H1 (cell line): Measurements from ENCODE around the gene GEMIN7. TPM values are rescaled to one million over a fixed set of nuclear protein-coding genes. Genes with fewer than 3 reads are reported as not detected.

Experiments
- CTBP2 ChIP-seq: IDR thresholded peaks from 2 replicates; pipeline ENCODE4 v1.7.0; 2011; ENCODE audit warnings: borderline replicate concordance, mild to moderate bottlenecking, moderate library complexity, mixed read lengths, low read length; ENCODE audit not compliant: insufficient read depth, insufficient read length
- polyA plus RNA-seq, 7 experiments: library from polyadenylated mRNA; depleted of rRNA in 3 of 7; stranded (reverse) in 5 of 7; unstranded in 2 of 7; fragments of >200 nt in 5 of 7; fragments of 200-250 nt in 2 of 7; gene quantifications; 1 replicate in 5 of 7; 2 replicates in 1 of 7; 4 replicates in 1 of 7; pipeline versions ENCODE4 v1.2.1 to v1.2.3, GENCODE V29; 2011 to 2013; ENCODE audit warnings: missing spikeins in 2 of 7, mixed read lengths in 2 of 7
- total RNA-seq: library from RNA; stranded (reverse); fragmentation: NEBNext Ultra II Directional; extraction: Animal tissue kit (Norgen Biotek cat#: 25700); gene quantifications from 2 replicates; pipeline ENCODE4 v1.2.1, GENCODE V29; 2021

Gene GEMIN7
- total and polyA plus RNA-seq, 2 of the 8 experiments (the other 6 are each of a cell fraction or from before 2014, with no cell fraction given): 48.0 to 91.6 TPM

DNA sequence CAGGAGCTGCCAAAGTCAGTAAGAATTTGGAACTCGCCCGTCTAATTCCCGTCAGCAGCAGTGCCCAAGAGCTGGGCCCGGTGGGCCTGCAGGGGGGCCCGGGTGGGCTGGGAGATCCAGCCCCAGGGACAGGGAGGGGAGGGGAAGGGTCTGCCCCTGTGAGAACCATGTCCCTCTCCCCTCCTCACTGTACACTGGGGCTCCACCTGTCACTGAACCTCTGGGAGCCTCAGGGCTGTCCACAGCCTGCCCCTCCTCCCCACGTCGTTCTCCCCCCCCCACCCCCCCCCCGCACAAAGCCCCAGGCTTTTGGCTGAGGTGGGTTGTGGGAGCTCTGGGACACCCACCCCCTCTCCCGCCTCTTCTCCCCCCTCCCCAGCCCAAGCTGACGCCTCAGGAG lies 11.0 kb upstream of the GEMIN7 start (continued):
- TF ChIP-seq CTBP2: no peak
